WTC11 (cell line): ENCODE results near the gene F8.

Source experiments
- AFF4 ChIP-seq: sonication (generic); formaldehyde crosslinking; IDR thresholded peaks from 2 replicates; pipeline ENCODE4 v1.8.1; 2023; ENCODE audit warnings: mild to moderate bottlenecking, missing genetic modification reagents, borderline replicate concordance
- ATF6 ChIP-seq: sonication (generic); formaldehyde crosslinking; IDR thresholded peaks from 2 replicates; pipeline ENCODE4 v1.8.1; 2023; ENCODE audit warnings: mild to moderate bottlenecking, missing genetic modification reagents
- CBFB ChIP-seq: sonication (generic); formaldehyde crosslinking; IDR thresholded peaks from 2 replicates; pipeline ENCODE4 v1.8.1; 2022; ENCODE audit warnings: mild to moderate bottlenecking, low read depth, missing genetic modification reagents
- CREB1 ChIP-seq: sonication (generic); formaldehyde crosslinking; IDR thresholded peaks from 2 replicates; pipeline ENCODE4 v1.8.0; 2023; ENCODE audit warnings: mild to moderate bottlenecking, missing genetic modification reagents
- CREM ChIP-seq: sonication (generic); formaldehyde crosslinking; IDR thresholded peaks from 2 replicates; pipeline ENCODE4 v1.8.1; 2022; ENCODE audit warnings: mild to moderate bottlenecking, missing genetic modification reagents, moderate library complexity
- TEAD4 ChIP-seq: sonication (generic); formaldehyde crosslinking; IDR thresholded peaks from 2 replicates; pipeline ENCODE4 v1.8.0; 2022; ENCODE audit warnings: mild to moderate bottlenecking, missing genetic modification reagents
- ZNF416 ChIP-seq: fragments of 250-450 bp; sonication (Bioruptor Pico); IDR thresholded peaks from 2 replicates; pipeline ENCODE4 v1.9.0; 2021; ENCODE audit warnings: mild to moderate bottlenecking, inconsistent platforms
- TF ChIP-seq, protein P1 (sequence below): fragments of 200-600 bp; IDR thresholded peaks from 2 replicates; pipeline ENCODE4 v1.8.0; 2022; ENCODE audit warnings: antibody characterized with exemption

DNA sequence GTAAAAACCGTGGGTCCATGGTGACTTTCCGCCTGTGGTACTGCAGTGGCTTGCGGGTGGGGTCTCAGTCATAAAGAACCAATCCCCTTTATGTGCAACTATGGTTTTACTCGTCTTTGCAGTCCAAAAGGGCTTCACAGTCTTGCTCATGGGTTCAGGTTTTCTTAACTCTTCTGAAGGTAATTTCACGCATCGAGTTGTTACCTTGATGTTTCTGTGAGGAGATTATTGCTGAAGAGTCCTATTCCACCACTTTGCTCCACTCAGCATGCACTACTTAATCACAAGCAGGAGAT, 41.5 kb downstream of the F8 start:
- TF ChIP-seq CBFB (CRISPR knock-in tag) (no peak), ATF6 (CRISPR knock-in tag) (no peak), TEAD4 (no peak), AFF4 (CRISPR knock-in tag) (no peak), CREM (CRISPR knock-in tag) (no peak), ZNF416 (no peak), CREB1 (CRISPR knock-in tag) (no peak)
- TF ChIP-seq, protein P1, sequence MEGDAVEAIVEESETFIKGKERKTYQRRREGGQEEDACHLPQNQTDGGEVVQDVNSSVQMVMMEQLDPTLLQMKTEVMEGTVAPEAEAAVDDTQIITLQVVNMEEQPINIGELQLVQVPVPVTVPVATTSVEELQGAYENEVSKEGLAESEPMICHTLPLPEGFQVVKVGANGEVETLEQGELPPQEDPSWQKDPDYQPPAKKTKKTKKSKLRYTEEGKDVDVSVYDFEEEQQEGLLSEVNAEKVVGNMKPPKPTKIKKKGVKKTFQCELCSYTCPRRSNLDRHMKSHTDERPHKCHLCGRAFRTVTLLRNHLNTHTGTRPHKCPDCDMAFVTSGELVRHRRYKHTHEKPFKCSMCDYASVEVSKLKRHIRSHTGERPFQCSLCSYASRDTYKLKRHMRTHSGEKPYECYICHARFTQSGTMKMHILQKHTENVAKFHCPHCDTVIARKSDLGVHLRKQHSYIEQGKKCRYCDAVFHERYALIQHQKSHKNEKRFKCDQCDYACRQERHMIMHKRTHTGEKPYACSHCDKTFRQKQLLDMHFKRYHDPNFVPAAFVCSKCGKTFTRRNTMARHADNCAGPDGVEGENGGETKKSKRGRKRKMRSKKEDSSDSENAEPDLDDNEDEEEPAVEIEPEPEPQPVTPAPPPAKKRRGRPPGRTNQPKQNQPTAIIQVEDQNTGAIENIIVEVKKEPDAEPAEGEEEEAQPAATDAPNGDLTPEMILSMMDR = no peak
